Kidney epithelial cell (primary cell): ENCODE measurements around the gene SENP8. TPM values are rescaled to one million over a fixed set of nuclear protein-coding genes. Genes with fewer than 3 reads are reported as not detected.
"Not testable (repeated sequence)": the region's sequence is repeated elsewhere in the genome, so short reads cannot be mapped to it uniquely, and the experiment has no call there.

Experiments used
- DNase-seq: peaks from one replicate; pipeline ENCODE4 v3.0.0-alpha.2; 2010; ENCODE audit warnings: low read depth
- H3K27me3 ChIP-seq: 2 replicates; pipeline ENCODE4 v1.6.0; 2011; ENCODE audit warnings: low read length; ENCODE audit not compliant: control insufficient read depth, insufficient read depth
- H3K36me3 ChIP-seq: 2 replicates; pipeline ENCODE4 v1.5.1; 2011; ENCODE audit warnings: low read length; ENCODE audit not compliant: control insufficient read depth, insufficient read depth
- H3K4me3 ChIP-seq: 2 replicates; pipeline ENCODE4 v1.5.1; 2011; ENCODE audit warnings: low read depth, mild to moderate bottlenecking, control low read depth, low read length
- CTCF ChIP-seq: IDR thresholded peaks from 2 replicates; pipeline ENCODE4 v1.5.1; 2011; ENCODE audit warnings: mild to moderate bottlenecking, moderate library complexity, low read length, control low read depth, inconsistent platforms; ENCODE audit not compliant: insufficient read depth, poor library complexity, severe bottlenecking
- total RNA-seq: library from RNA; depleted of rRNA; stranded (reverse); fragments of >200 nt; gene quantifications from 2 replicates; pipeline ENCODE4 v1.2.3, GENCODE V29; 2015

Gene SENP8
- total RNA-seq, 1 donor from 2014 or later = 3.0 TPM

DNA sequence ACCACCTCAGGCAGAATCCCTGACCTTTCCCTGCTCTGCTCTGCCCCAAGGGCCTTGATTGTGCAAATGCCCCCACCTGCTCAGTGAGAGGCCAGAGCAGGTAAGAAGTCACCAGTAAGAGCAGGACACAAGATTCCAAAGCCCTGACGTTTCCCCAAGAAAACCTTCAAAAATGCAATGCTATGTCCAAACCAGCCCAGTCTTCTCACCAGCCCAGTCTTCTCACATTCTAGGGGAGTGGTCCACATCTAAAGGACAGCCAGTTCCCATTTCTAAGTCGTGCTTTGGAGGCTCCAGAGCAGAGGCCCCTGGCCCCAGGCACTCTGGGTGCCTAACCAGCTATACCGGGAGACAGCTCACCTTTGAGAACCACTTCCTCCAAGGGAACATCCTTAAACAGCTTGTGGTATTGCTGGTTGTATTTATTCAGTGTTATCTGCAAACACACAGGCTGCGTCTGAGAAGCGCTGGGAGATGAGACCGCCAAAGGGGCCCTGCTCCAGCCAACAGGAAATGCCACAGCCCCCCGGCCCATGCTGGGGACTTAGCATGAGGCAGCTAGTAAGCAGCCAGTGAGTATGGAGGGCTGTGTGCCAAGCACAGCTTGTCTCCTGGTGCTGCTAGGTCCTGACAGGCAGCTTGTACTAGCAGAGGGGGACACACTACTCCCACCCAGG lies 50.1 kb downstream of the SENP8 start:
- DNase-seq = no peak
- Histone ChIP-seq H3K27me3 (peaks cover 4% of the 10 kb centered on the region), H3K4me3 (no peak overlapping the region), H3K36me3 (no peaks in the 10 kb centered on the region)
- no peak for TF ChIP-seq CTCF

DNA sequence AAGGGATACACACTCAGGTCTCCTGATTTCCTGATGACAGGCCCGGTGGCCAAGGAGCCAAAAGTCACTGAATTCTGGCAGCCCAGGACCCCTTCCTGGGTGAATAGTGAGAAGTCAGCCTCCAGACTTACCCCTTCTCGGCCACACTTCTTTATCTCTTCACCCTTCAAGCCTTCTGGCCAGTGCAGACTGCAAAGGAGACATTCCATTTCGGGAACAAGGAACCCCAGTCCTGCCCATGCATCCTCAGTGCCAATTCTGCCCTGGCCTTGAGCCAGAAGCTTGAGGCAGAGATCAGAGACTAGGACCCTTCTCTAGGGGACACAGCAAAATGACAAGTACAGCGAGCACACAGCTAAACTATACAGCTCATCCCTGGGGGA lies 50.6 kb downstream of the SENP8 start:
- no peak for DNase-seq
- Histone ChIP-seq H3K4me3 (no peak overlapping the region), H3K36me3 (no peaks in the 10 kb centered on the region), H3K27me3 (peaks cover 4% of the 10 kb centered on the region)
- TF ChIP-seq CTCF = no peak

- no peak for TF ChIP-seq CTCF
- Histone ChIP-seq H3K4me3 (no peak overlapping the region), H3K36me3 (no peaks in the 10 kb centered on the region), H3K27me3 (peaks cover 6% of the 10 kb centered on the region)
- no peak for DNase-seq
These were observed 51.2 kb downstream of the SENP8 start for GRCh38 chr15:72169236-72169920.

GRCh38 chr15:72169921-72170611 lies 51.9 kb downstream of the SENP8 start:
- no peak for DNase-seq
- peaks cover 10% of the 10 kb centered on the region for H3K27me3 ChIP-seq
- H3K4me3 ChIP-seq = no peak overlapping the region
- TF ChIP-seq CTCF = no peak
- no peaks in the 10 kb centered on the region for H3K36me3 ChIP-seq

GRCh38 chr15:72170691-72171090 lies 52.5 kb downstream of the SENP8 start:
- TF ChIP-seq CTCF = no peak
- Histone ChIP-seq H3K27me3 (peaks cover 12% of the 10 kb centered on the region), H3K36me3 (no peaks in the 10 kb centered on the region), H3K4me3 (no peak overlapping the region)
- no peak for DNase-seq

GRCh38 chr15:72171978-72172377 lies 53.8 kb downstream of the SENP8 start:
- H3K27me3 ChIP-seq = peaks cover 12% of the 10 kb centered on the region
- DNase-seq, H3K36me3 ChIP-seq, H3K4me3 ChIP-seq: not testable (repeated sequence)
